HL-60/S4 (cell line): Measurements from ENCODE around the gene CFAP119.

Experiments used
- in situ Hi-C: fragments of 300-500 bp; cut with MboI; formaldehyde crosslinking; loops from 2 replicates; pipeline ENCODE4 v1.14.3; 2022; ENCODE audit warnings: low sequenced_read_pairs

CFAP119 gene

DNA sequence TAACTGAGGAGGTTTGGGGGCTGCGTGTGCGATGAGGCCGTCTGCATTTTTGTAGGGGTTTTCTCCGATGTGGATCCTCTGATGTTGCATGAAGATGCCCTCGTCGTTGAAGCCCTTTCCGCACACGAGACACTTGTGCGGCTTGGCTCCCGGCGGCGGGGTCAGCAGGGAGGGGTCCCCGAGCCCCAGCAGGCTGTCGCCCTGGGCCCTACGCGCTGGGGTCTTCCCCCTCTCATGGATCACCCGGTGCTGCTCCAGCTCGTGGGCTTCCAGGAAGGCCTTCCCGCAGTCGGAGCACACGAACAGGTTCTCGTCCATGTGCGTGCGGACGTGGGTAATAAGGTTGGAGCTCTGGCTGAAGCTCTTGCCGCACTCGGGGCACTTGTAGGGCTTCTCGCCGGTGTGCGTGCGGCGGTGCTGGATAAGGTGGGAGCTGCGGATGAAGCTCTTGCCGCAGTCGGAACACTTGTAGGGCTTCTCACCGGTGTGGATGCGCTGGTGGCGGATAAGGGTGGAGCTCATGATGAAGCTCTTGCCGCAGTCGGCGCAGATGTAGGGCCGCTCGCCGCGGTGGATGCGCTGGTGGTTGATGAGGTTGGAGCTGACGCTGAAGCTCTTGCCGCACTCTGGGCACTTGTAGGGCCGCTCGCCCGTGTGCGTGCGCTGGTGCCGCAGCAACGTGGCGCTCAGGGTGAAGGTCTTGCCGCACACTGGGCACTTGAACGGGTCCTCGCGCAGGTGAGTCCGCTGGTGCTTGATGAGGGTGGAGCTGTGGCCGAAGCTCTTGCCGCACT is 20.8 kb upstream of the CFAP119 start:
- in situ Hi-C loops, result no loop called here

- in situ Hi-C loops, result no loop called here
These were observed 18.7 kb upstream of the CFAP119 start for GRCh38 chr16:30780549-30780948.

GRCh38 chr16:30780021-30780420 is 18.2 kb upstream of the CFAP119 start:
- in situ Hi-C loops, result no loop called here

DNA sequence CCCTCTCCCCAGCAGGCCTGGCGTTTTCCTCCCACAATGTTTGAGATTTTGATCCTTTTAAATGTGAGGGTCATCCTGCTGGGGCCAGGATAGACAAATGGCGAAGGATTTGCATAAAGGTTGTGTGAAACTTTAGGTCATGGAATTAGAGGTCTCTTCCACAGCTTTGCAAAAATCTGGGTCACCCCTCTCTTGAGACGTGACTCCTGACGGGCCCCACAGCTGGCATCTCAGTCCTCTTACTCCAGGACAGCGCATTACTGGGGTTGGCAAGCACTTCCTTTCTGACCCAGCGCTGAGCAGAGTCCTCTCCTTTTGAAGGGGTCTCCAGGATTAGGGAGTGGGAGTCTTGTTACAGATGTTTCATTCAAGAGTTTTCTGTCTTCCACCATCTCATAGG is 17.7 kb upstream of the CFAP119 start:
- in situ Hi-C loops, result no loop called here

DNA sequence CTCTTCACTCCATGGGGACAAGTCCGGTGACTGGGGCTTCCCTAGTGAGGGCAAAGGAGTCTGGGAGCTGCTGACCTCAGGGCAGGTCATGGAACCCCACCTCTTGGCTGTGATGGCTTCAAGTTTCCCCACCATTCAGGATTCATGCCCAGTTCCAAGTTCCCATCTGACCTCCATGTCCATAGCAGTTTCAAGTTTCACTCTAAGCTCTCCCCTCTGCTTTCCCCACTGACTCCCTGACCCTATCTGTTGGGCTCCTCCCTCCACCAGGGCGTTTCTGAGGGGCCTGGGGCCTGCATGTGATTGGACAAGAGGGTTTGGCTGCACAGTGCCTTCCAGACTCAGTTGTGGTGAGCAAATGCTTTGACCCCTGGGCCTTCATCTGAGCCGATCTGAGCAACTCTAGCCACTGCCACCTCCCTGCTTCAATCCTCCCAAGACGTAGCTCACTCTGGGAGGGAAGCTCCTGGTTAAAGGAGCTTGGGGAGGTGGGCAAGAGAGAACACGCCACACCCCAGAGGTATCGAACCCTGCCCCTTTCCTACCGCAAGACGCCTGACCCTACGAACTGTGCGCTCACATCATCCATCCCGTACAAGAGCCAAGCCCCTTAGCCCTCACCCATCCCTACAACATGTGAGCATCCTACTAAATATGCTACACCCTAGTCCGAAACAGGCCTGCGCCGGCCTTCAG is 16.8 kb upstream of the CFAP119 start:
- in situ Hi-C loops, result no loop called here

GRCh38 chr16:30777591-30778297 is 15.9 kb upstream of the CFAP119 start:
- in situ Hi-C loops, result no loop called here

DNA sequence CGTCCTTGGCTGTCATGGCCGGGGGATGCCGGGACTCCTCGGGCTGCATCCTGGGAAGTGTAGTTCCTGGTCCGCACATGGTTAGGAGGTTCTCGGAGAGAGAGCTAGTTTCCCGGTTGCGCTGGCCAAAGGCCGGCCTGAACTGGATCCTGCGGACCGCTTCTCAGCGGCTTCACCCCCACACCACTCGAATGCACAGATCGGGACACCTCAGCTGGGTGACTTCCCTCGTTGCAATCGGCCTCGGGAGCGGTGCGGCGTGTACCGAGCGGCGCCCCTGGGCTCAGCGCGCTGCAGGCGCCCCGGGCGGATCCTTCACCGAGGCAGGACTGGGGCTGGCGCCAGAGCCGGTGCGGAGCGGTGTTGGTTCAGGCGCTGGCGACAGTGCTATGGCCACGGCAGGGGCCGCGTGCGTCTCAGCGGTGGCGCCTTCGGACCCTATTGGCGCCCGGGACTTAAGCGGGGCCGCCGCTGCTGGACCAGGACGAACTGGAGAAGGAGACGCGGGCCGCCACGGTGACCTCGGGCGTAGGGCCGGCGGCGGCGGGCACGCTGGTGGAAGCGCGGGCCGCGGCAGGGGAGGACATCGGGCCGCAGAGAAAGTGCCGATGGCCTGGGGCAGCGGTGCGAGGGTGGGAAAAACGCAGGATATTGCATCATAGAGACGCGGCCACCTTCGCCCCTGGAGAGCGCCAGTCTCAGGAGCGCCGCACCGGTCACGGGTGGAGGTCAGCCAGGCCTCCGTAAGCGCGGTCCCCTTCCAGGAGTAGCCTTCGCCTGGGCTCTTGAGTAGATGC is 13.7 kb upstream of the CFAP119 start:
- in situ Hi-C loops, result no loop called here

DNA sequence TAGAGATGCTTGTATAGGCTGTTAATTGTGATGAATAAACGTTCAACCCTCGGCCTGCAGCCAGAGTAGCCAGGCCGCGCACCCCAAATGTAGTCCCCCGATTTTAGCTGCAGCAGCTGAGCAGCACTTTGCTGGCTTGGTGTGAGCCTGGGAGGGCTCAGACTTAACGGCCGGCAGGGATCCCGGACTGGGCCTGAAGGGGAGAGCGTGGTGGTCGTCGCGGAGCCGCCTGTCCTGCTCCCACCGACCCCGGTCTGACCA is 13.2 kb upstream of the CFAP119 start:
- in situ Hi-C loops, result no loop called here

- in situ Hi-C loops, result no loop called here
These were observed 12.7 kb upstream of the CFAP119 start for GRCh38 chr16:30774367-30775130.

GRCh38 chr16:30773826-30774225 is 12.0 kb upstream of the CFAP119 start:
- in situ Hi-C loops, result no loop called here

- in situ Hi-C loops, result no loop called here
These were observed 9.9 kb upstream of the CFAP119 start for GRCh38 chr16:30771726-30772125.

DNA sequence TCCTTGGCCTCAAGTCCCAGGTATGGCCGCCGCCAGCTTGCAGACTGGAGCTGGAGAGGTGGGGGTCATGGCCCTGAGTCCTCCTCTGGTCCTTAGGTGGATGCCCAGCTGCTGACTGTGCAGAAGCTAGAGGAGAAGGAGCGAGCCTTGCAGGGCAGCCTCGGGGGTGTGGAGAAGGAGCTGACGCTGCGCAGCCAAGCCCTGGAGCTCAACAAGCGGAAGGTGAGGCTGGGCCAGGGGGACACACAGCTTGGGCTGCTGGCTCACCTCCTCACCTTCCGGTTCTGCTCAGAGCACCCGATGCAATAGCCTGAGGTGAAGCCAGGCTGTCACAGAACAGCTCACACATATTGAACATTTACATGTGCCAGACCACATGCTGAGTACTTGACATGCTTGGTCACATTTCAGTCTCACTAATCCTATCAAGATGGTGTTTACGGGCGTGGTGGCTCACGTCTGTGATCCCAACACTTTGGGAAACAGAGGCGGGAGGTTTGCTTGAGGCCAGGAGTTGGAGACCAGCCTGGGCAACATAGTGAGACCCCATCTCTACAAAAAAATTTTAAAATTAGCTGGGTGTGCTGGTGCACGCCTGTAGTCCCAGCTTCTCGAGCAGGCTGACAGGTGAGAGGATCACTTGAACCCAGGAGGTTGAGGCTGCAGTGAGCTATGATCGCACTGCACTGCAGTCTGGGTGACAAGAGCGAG is 7.7 kb upstream of the CFAP119 start:
- in situ Hi-C loops, result no loop called here

- in situ Hi-C loops, result no loop called here
These were observed 6.8 kb upstream of the CFAP119 start for GRCh38 chr16:30768583-30769181.

DNA sequence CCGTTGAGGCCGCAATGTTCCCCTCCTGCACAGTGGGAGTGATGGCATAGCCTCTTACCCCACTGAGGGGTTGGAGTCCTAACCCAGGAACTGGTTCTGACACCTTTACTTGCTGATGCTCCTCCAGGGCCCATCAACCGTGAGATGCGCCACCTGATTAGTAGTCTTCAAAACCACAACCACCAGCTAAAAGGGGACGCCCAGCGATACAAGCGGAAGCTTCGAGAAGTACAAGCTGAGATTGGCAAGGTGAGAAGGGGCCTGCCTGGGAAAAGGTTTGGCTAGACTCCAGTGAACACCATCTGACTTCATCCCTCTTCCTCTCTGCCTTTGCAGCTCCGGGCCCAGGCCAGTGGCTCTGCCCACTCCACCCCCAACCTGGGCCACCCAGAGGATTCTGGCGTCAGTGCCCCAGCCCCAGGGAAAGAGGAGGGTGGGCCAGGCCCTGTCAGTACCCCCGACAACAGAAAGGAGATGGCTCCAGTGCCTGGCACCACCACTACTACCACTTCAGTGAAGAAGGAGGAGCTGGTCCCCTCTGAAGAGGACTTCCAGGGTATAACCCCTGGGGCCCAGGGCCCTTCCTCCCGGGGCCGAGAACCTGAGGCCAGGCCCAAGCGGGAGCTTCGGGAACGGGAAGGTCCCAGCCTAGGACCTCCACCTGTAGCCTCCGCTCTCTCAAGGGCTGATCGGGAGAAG is 6.1 kb upstream of the CFAP119 start:
- in situ Hi-C loops, result no loop called here

GRCh38 chr16:30766933-30767284 is 5.0 kb upstream of the CFAP119 start:
- in situ Hi-C loops, result no loop called here

- in situ Hi-C loops, result no loop called here
These were observed 4.5 kb upstream of the CFAP119 start for GRCh38 chr16:30766206-30766932.

DNA sequence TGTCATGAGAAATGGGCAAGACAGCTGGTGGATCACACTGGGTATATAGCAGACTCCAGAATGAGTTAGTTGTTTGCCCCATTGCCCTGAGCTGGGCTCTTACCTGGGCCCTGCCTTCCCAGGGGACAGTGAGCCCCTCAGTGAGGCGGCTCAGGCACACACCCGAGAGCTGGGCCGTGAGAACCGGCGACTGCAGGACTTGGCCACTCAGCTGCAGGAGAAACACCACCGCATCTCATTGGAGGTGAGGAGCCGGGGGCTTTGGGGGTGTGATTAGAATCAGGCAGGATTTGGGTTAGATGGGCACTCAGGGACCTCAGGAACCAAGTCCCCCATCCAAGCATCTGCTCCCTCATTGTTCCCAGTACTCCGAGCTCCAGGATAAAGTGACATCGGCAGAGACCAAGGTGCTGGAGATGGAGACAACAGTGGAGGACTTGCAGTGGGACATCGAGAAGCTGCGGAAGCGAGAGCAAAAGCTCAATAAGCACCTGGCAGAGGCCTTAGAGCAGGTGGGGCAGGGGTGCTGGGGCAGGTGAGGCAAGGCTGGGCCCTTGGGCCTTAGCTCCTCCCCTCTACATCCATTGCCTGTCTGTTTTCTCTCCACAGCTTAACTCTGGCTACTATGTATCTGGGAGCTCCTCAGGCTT is 3.1 kb upstream of the CFAP119 start:
- in situ Hi-C loops, result no loop called here

GRCh38 chr16:30764086-30764485 is 2.2 kb upstream of the CFAP119 start:
- in situ Hi-C loops, result no loop called here
